Immature natural killer cell (primary cell): ENCODE measurements around the gene PIAS1. TPM values are rescaled to one million over a fixed set of nuclear protein-coding genes. Genes with fewer than 3 reads are reported as not detected.
"Not testable (repeated sequence)": the region's sequence is repeated elsewhere in the genome, so short reads cannot be mapped to it uniquely, and the experiment has no call there.

ENCODE experiments used
- DNase-seq, 3 donors: peaks; one replicate each; pipeline ENCODE4 v3.0.0; 2022; ENCODE audit warnings: mixed read lengths in 1 of 3
- H3K27ac Mint-ChIP-seq, 6 donors: one replicate each; pipeline ENCODE4 v1.8.0; 2020; ENCODE audit warnings: mixed read lengths in 6 of 6, mild to moderate bottlenecking in 5 of 6, inconsistent platforms in 4 of 6, moderate library complexity in 3 of 6
- H3K27me3 Mint-ChIP-seq, 3 donors: one replicate each; pipeline ENCODE4 v1.8.0; 2020 to 2021; ENCODE audit warnings: low read depth in 3 of 3, mild to moderate bottlenecking in 3 of 3, mixed read lengths in 3 of 3, moderate library complexity in 3 of 3, inconsistent platforms in 1 of 3
- H3K36me3 Mint-ChIP-seq, 3 donors: one replicate each; pipeline ENCODE4 v1.8.0; 2020; ENCODE audit warnings: mixed read lengths in 3 of 3, inconsistent platforms in 2 of 3, mild to moderate bottlenecking in 2 of 3
- H3K4me1 Mint-ChIP-seq, 2 donors: one replicate each; pipeline ENCODE4 v1.8.0; 2020; ENCODE audit warnings: inconsistent platforms in 2 of 2, mild to moderate bottlenecking in 2 of 2, mixed read lengths in 2 of 2, moderate library complexity in 1 of 2
- H3K4me3 Mint-ChIP-seq, 5 donors: one replicate each; pipeline ENCODE4 v1.8.0; 2020; ENCODE audit warnings: mild to moderate bottlenecking in 5 of 5, mixed read lengths in 5 of 5, inconsistent platforms in 3 of 5, moderate library complexity in 3 of 5
- H3K9me3 Mint-ChIP-seq, 6 donors: one replicate each; pipeline ENCODE4 v1.8.0; 2020; ENCODE audit warnings: mild to moderate bottlenecking in 6 of 6, mixed read lengths in 6 of 6, inconsistent platforms in 4 of 6, moderate library complexity in 3 of 6
- polyA plus RNA-seq, 3 donors: library from polyadenylated mRNA; unstranded; fragments of 300-500 nt; fragmentation: Illumina TruSeq; gene quantifications; one replicate each; pipeline ENCODE4 v1.2.3, GENCODE V29; 2021

PIAS1 gene
- polyA plus RNA-seq, 3 donors from 2014 or later: 84.1 to 138 (median 112) TPM

GRCh38 chr15:68201879-68202261, 147.8 kb downstream of the PIAS1 start:
- Mint-ChIP-seq H3K27ac (peak overlapping the region in 1 of 6 donors; percentile 40), H3K27me3 (no peaks in the 10 kb centered on the region), H3K9me3 (no peaks in the 10 kb centered on the region), H3K36me3 (no peaks in the 10 kb centered on the region), H3K4me3 (no peak overlapping the region), H3K4me1 (peaks cover 0 to 2% of the 10 kb centered on the region in 2 donors)
- DNase-seq: no peak

- not testable (repeated sequence) for H3K27ac Mint-ChIP-seq, H3K36me3 Mint-ChIP-seq, H3K27me3 Mint-ChIP-seq, DNase-seq, H3K4me1 Mint-ChIP-seq, H3K9me3 Mint-ChIP-seq, H3K4me3 Mint-ChIP-seq
These were observed 148.9 kb downstream of the PIAS1 start for GRCh38 chr15:68202994-68203393.

GRCh38 chr15:68203486-68203885, 149.4 kb downstream of the PIAS1 start:
- H3K4me1 Mint-ChIP-seq: peaks cover 0 to 2% of the 10 kb centered on the region in 2 donors
- no peak overlapping the region for H3K27ac Mint-ChIP-seq
- no peak for DNase-seq
- H3K9me3 Mint-ChIP-seq: no peaks in the 10 kb centered on the region
- H3K27me3 Mint-ChIP-seq: no peaks in the 10 kb centered on the region
- H3K4me3 Mint-ChIP-seq: no peak overlapping the region
- H3K36me3 Mint-ChIP-seq: no peaks in the 10 kb centered on the region

- DNase-seq: no peak
- no peaks in the 10 kb centered on the region for H3K9me3 Mint-ChIP-seq
- H3K4me1 Mint-ChIP-seq: peaks cover 0 to 2% of the 10 kb centered on the region in 2 donors
- no peaks in the 10 kb centered on the region for H3K36me3 Mint-ChIP-seq
- H3K27ac Mint-ChIP-seq: no peak overlapping the region
- no peak overlapping the region for H3K4me3 Mint-ChIP-seq
- no peaks in the 10 kb centered on the region for H3K27me3 Mint-ChIP-seq
These were observed 149.8 kb downstream of the PIAS1 start for GRCh38 chr15:68203956-68204355.

- Mint-ChIP-seq H3K4me1 (peaks cover 0 to 2% of the 10 kb centered on the region in 2 donors), H3K36me3 (no peaks in the 10 kb centered on the region), H3K4me3 (no peak overlapping the region), H3K27me3 (no peaks in the 10 kb centered on the region), H3K27ac (no peak overlapping the region), H3K9me3 (no peaks in the 10 kb centered on the region)
- DNase-seq: no peak
These were observed 150.2 kb downstream of the PIAS1 start for GRCh38 chr15:68204361-68204760.

- no peaks in the 10 kb centered on the region for H3K27me3 Mint-ChIP-seq
- DNase-seq: no peak
- no peaks in the 10 kb centered on the region for H3K36me3 Mint-ChIP-seq
- H3K9me3 Mint-ChIP-seq: no peaks in the 10 kb centered on the region
- H3K4me1 Mint-ChIP-seq: peaks cover 3 to 5% of the 10 kb centered on the region in 2 donors
- H3K4me3 Mint-ChIP-seq: no peak within 1 kb of the TSS
- H3K27ac Mint-ChIP-seq: no peak within 1 kb of the TSS
These were observed 150.9 kb downstream of the PIAS1 start, which contains the start of gene CALML4 for GRCh38 chr15:68204776-68205557. CALML4 (minus strand) TSS chr15:68205332; CDS start chr15:68205247, 85 bp downstream.

- H3K4me1 Mint-ChIP-seq: peaks cover 3 to 5% of the 10 kb centered on the region in 2 donors
- H3K9me3 Mint-ChIP-seq: no peaks in the 10 kb centered on the region
- no peaks in the 10 kb centered on the region for H3K36me3 Mint-ChIP-seq
- H3K27ac Mint-ChIP-seq: no peak overlapping the region
- H3K27me3 Mint-ChIP-seq: no peaks in the 10 kb centered on the region
- no peak overlapping the region for H3K4me3 Mint-ChIP-seq
- DNase-seq: no peak
These were observed 151.4 kb downstream of the PIAS1 start for GRCh38 chr15:68205558-68205944.

GRCh38 chr15:68205954-68206539, 151.9 kb downstream of the PIAS1 start:
- no peak for DNase-seq
- Mint-ChIP-seq H3K4me1 (peaks cover 3 to 5% of the 10 kb centered on the region in 2 donors), H3K27ac (no peak overlapping the region), H3K4me3 (no peak overlapping the region), H3K9me3 (no peaks in the 10 kb centered on the region), H3K36me3 (no peaks in the 10 kb centered on the region), H3K27me3 (peaks cover 0 to 2% (median 0%) of the 10 kb centered on the region in 3 donors)

- Mint-ChIP-seq H3K4me1 (peaks cover 3 to 5% of the 10 kb centered on the region in 2 donors), H3K27me3 (peaks cover 0 to 2% (median 0%) of the 10 kb centered on the region in 3 donors), H3K4me3 (no peak overlapping the region), H3K9me3 (no peaks in the 10 kb centered on the region), H3K27ac (no peak overlapping the region), H3K36me3 (no peaks in the 10 kb centered on the region)
- no peak for DNase-seq
These were observed 152.6 kb downstream of the PIAS1 start for GRCh38 chr15:68206711-68207151.

GRCh38 chr15:68207176-68207935, 153.2 kb downstream of the PIAS1 start:
- no peaks in the 10 kb centered on the region for H3K36me3 Mint-ChIP-seq
- peaks cover 3 to 5% of the 10 kb centered on the region in 2 donors for H3K4me1 Mint-ChIP-seq
- DNase-seq: no peak
- peaks cover 0 to 2% (median 0%) of the 10 kb centered on the region in 3 donors for H3K27me3 Mint-ChIP-seq
- H3K9me3 Mint-ChIP-seq: no peaks in the 10 kb centered on the region
- no peak overlapping the region for H3K27ac Mint-ChIP-seq
- no peak overlapping the region for H3K4me3 Mint-ChIP-seq

GRCh38 chr15:68208136-68208535, 154.0 kb downstream of the PIAS1 start:
- Mint-ChIP-seq H3K27me3 (peaks cover 0 to 2% (median 0%) of the 10 kb centered on the region in 3 donors), H3K4me3 (no peak overlapping the region), H3K27ac (peak overlapping the region in 1 of 6 donors; percentile 76), H3K4me1 (peaks cover 3 to 5% of the 10 kb centered on the region in 2 donors), H3K36me3 (no peaks in the 10 kb centered on the region), H3K9me3 (no peaks in the 10 kb centered on the region)
- DNase-seq: no peak

- Mint-ChIP-seq H3K36me3 (no peaks in the 10 kb centered on the region), H3K4me3 (no peak overlapping the region), H3K27me3 (peaks cover 0 to 2% (median 0%) of the 10 kb centered on the region in 3 donors), H3K4me1 (peaks cover 3 to 5% of the 10 kb centered on the region in 2 donors), H3K27ac (peak overlapping the region in 3 of 6 donors; percentile 10 to 49 (median 18)), H3K9me3 (no peaks in the 10 kb centered on the region)
- no peak for DNase-seq
These were observed 154.6 kb downstream of the PIAS1 start for GRCh38 chr15:68208636-68209240.

- no peak for DNase-seq
- no peaks in the 10 kb centered on the region for H3K36me3 Mint-ChIP-seq
- H3K27me3 Mint-ChIP-seq: peaks cover 0 to 2% (median 2%) of the 10 kb centered on the region in 3 donors
- no peak overlapping the region for H3K4me3 Mint-ChIP-seq
- H3K4me1 Mint-ChIP-seq: peaks cover 3 to 5% of the 10 kb centered on the region in 2 donors
- H3K27ac Mint-ChIP-seq: no peak overlapping the region
- no peaks in the 10 kb centered on the region for H3K9me3 Mint-ChIP-seq
These were observed 155.2 kb downstream of the PIAS1 start for GRCh38 chr15:68209272-68209671.
